Caco-2 (cell line): ENCODE results near the gene FNTB. TPM values are rescaled to one million over a fixed set of nuclear protein-coding genes. Genes with fewer than 3 reads are reported as not detected.

ENCODE experiments used
- BruUV-seq: library from RNA; stranded (reverse); fragments of 400-500 nt; replicated peaks from 2 replicates; lab custom pipeline; 2021; lab: Mats Ljungman, UMichigan
- CTCF ChIA-PET: fragments of 300-600 bp; sonication (Branson Sonifier 250); formaldehyde crosslinking; loops from one replicate; lab custom pipeline; 2022; ENCODE audit warnings: antibody characterized with exemption; lab: Charles Lee
- POLR2A ChIA-PET: fragments of 300-600 bp; sonication (Branson Sonifier 250); formaldehyde crosslinking; loops from one replicate; lab custom pipeline; 2022; ENCODE audit warnings: antibody characterized with exemption; lab: Charles Lee
- DNase-seq, 2 experiments: peaks; one replicate each; pipeline versions ENCODE4 v3.0.0 to v3.0.0-alpha.2; 2020 to 2022
- H3K27me3 ChIP-seq: replicated peaks from 2 replicates; pipeline ENCODE4 v1.6.0; 2011; ENCODE audit warnings: low read length; ENCODE audit not compliant: control insufficient read depth, insufficient read depth
- H3K36me3 ChIP-seq: 2 replicates; pipeline ENCODE4 v1.5.1; 2011; ENCODE audit warnings: low read length; ENCODE audit not compliant: control insufficient read depth, insufficient read depth
- H3K4me1 ChIP-seq: fragments of 250-450 bp; sonication (Bioruptor Pico); 2 replicates; pipeline ENCODE4 v1.5.1; 2020; ENCODE audit warnings: mild to moderate bottlenecking
- H3K4me3 ChIP-seq: 2 replicates; pipeline ENCODE4 v1.5.1; 2011; ENCODE audit warnings: low read depth, mild to moderate bottlenecking, control low read depth, low read length
- H3K9me3 ChIP-seq: fragments of 250-450 bp; sonication (Bioruptor Pico); 2 replicates; pipeline ENCODE4 v1.5.1; 2020; ENCODE audit warnings: mild to moderate bottlenecking, moderate library complexity
- H3K27ac Mint-ChIP-seq: one replicate; pipeline ENCODE4 v1.8.0; 2022; ENCODE audit warnings: mixed read lengths; ENCODE audit not compliant: unreplicated experiment
- H3K27me3 Mint-ChIP-seq: one replicate; pipeline ENCODE4 v1.8.0; 2022; ENCODE audit warnings: mixed read lengths; ENCODE audit not compliant: insufficient read depth, unreplicated experiment
- H3K36me3 Mint-ChIP-seq: one replicate; pipeline ENCODE4 v1.8.0; 2022; ENCODE audit warnings: mild to moderate bottlenecking, mixed read lengths; ENCODE audit not compliant: insufficient read depth, unreplicated experiment
- H3K4me1 Mint-ChIP-seq: one replicate; pipeline ENCODE4 v1.8.0; 2022; ENCODE audit warnings: low read depth, mixed read lengths; ENCODE audit not compliant: unreplicated experiment
- H3K4me3 Mint-ChIP-seq: one replicate; pipeline ENCODE4 v1.8.0; 2022; ENCODE audit warnings: mild to moderate bottlenecking, moderate library complexity, mixed read lengths; ENCODE audit not compliant: unreplicated experiment
- H3K9me3 Mint-ChIP-seq: one replicate; pipeline ENCODE4 v1.8.0; 2022; ENCODE audit warnings: mixed read lengths; ENCODE audit not compliant: unreplicated experiment
- CTCF ChIP-seq, 2 experiments: fragments of 200-600 bp in 1 of 2; IDR thresholded peaks; 1 replicate in 1 of 2; 2 replicates in 1 of 2; pipeline versions ENCODE4 v1.5.1 to v1.8.0; 2011 to 2022; ENCODE audit warnings: antibody characterized with exemption in 1 of 2, control low read depth in 1 of 2, inconsistent platforms in 1 of 2, low read depth in 1 of 2, low read length in 1 of 2, mild to moderate bottlenecking in 1 of 2, moderate library complexity in 1 of 2; ENCODE audit not compliant: insufficient read depth in 1 of 2, severe bottlenecking in 1 of 2, unreplicated experiment in 1 of 2
- intact Hi-C: fragments of 100-400 bp; cut with micrococcal nuclease; formaldehyde crosslinking; loops from one replicate; pipeline ENCODE4 v1.10.0; 2022; ENCODE audit not compliant: unreplicated experiment
- total RNA-seq: library from RNA; stranded (reverse); gene quantifications from 2 replicates; pipeline ENCODE4 v1.2.3, GENCODE V29; 2022

FNTB gene
- total RNA-seq, 1 experiment from 2014 or later = 21.2 TPM

GRCh38 chr14:65057695-65058094 is 71.0 kb downstream of the FNTB start:
- no peaks in the 10 kb centered on the region for H3K36me3 Mint-ChIP-seq
- no peaks in the 10 kb centered on the region for H3K4me1 ChIP-seq
- CTCF ChIA-PET = no interaction called here
- H3K4me1 Mint-ChIP-seq = no peaks in the 10 kb centered on the region
- no peak overlapping the region for H3K4me3 Mint-ChIP-seq
- no TSS peak for BruUV-seq
- no peak for DNase-seq
- intact Hi-C loops = no loop called here
- H3K27ac Mint-ChIP-seq = no peak overlapping the region
- no peaks in the 10 kb centered on the region for H3K27me3 Mint-ChIP-seq
- no peaks in the 10 kb centered on the region for H3K9me3 Mint-ChIP-seq
- no peaks in the 10 kb centered on the region; the same call in 1 of the 2 replicates for H3K36me3 ChIP-seq
- no peaks in the 10 kb centered on the region for H3K9me3 ChIP-seq
- POLR2A ChIA-PET = no interaction called here
- H3K4me3 ChIP-seq = no peak overlapping the region
- no peak for TF ChIP-seq CTCF (IDR thresholded peaks at IDR 0.05; ENCODE audit: insufficient read depth in 1 of 2, low read depth in 1 of 2, low read length in 1 of 2, severe bottlenecking in 1 of 2, unreplicated experiment in 1 of 2)
- H3K27me3 ChIP-seq = no peaks in the 10 kb centered on the region

GRCh38 chr14:65062096-65063075 is 75.7 kb downstream of the FNTB start:
- no peaks in the 10 kb centered on the region for H3K9me3 ChIP-seq
- intact Hi-C loops = no loop called here
- TSS peak; percentile 22 for BruUV-seq
- Mint-ChIP-seq H3K27ac (no peak overlapping the region), H3K9me3 (no peaks in the 10 kb centered on the region), H3K36me3 (peaks cover 14% of the 10 kb centered on the region), H3K4me3 (no peak overlapping the region), H3K4me1 (no peaks in the 10 kb centered on the region), H3K27me3 (no peaks in the 10 kb centered on the region)
- no peaks in the 10 kb centered on the region for H3K4me1 ChIP-seq
- TF ChIP-seq CTCF (IDR thresholded peaks at IDR 0.05; ENCODE audit: insufficient read depth in 1 of 2, low read depth in 1 of 2, low read length in 1 of 2, severe bottlenecking in 1 of 2, unreplicated experiment in 1 of 2) = no peak
- H3K36me3 ChIP-seq = no peaks in the 10 kb centered on the region; the same call in 1 of the 2 replicates
- ChIA-PET CTCF (interaction anchor here (0.6 kb wide), 1 partner anchor 73 kb away, joined by 3 read pairs; no protein-coding TSS in a partner anchor), POLR2A (no interaction called here)
- DNase-seq = no peak
- no peak overlapping the region for H3K4me3 ChIP-seq
- H3K27me3 ChIP-seq = no peaks in the 10 kb centered on the region

GRCh38 chr14:65065719-65066118 is 79.0 kb downstream of the FNTB start:
- H3K27ac Mint-ChIP-seq = no peak overlapping the region
- Histone ChIP-seq H3K36me3 (no peaks in the 10 kb centered on the region; the same call in 1 of the 2 replicates), H3K27me3 (no peaks in the 10 kb centered on the region), H3K4me3 (no peak overlapping the region), H3K4me1 (no peaks in the 10 kb centered on the region), H3K9me3 (no peaks in the 10 kb centered on the region)
- intact Hi-C loops = no loop called here
- CTCF ChIA-PET = no interaction called here
- peaks cover 17% of the 10 kb centered on the region for H3K36me3 Mint-ChIP-seq
- H3K4me1 Mint-ChIP-seq = no peaks in the 10 kb centered on the region
- H3K27me3 Mint-ChIP-seq = no peaks in the 10 kb centered on the region
- DNase-seq = no peak
- POLR2A ChIA-PET = no interaction called here
- TF ChIP-seq CTCF (IDR thresholded peaks at IDR 0.05; ENCODE audit: insufficient read depth in 1 of 2, low read depth in 1 of 2, low read length in 1 of 2, severe bottlenecking in 1 of 2, unreplicated experiment in 1 of 2) = no peak
- H3K4me3 Mint-ChIP-seq = no peak overlapping the region
- no TSS peak for BruUV-seq
- no peaks in the 10 kb centered on the region for H3K9me3 Mint-ChIP-seq
